ENCODE data around the gene TLX1.
A peak's percentile ranks its signal among the peaks of the same experiment; 100 is the strongest.

The TLX1 gene

DNA sequence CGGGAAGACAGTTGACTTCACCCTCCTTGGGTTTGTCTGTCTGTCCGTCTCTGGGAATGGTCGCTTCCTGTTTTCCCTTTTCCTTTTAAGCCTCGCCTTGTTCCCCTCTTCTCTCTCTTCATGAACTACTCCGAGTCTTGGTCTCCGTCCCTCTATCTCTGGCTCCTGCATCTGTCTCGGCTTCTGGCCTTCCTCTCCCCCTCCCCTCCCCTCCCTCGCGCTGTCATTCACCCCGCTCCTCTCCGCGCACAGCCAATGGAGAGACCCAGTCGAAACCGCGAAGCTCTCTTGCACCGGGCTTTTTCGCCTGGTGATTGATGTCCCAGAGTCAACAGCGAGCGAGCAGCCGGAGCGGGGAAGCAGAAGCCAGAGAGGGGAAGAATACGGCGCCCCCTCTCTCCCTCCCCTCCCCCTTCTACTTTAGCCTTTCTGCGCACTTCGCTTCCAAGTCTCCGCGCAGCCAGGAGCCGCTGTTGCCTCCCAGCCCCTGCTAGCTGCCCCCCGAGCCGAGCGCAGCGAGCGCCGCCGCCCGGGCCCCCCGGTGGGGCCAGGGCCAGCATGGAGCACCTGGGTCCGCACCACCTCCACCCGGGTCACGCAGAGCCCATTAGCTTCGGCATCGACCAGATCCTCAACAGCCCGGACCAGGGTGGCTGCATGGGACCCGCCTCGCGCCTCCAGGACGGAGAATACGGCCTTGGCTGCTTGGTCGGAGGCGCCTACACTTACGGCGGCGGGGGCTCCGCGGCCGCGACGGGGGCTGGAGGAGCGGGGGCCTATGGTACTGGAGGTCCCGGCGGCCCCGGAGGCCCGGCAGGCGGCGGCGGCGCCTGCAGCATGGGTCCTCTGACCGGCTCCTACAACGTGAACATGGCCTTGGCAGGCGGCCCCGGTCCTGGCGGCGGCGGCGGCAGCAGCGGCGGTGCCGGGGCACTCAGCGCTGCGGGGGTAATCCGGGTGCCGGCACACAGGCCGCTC is at the start of gene TLX1:
Gene TLX1 (plus strand): TSS at position 317 of the 978 bp plus-strand sequence. CDS start 242 bp downstream, at position 559.
- DNase-seq (ENCODE audit: low read depth): no peak

DNA sequence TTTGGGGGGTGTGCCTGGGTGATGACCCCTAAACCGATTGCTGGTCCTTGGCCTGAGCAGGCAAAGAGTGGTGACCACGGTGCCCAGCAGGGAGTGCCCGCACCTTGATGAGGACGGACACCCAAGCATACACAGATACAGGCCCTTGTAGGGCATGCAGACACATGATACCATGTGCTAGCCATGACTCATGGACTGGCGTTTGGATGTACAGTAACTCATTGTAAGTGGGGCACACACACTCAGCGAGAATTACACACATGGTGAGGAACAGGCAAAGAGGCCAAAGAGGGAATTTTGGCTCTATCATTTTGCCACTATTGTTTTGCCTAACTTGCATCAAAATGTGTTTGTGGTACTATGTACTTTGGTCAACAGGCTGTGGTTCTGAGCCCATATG is 45.3 kb upstream of the TLX1 start:
- no peak for DNase-seq (ENCODE audit: low read depth)

DNA sequence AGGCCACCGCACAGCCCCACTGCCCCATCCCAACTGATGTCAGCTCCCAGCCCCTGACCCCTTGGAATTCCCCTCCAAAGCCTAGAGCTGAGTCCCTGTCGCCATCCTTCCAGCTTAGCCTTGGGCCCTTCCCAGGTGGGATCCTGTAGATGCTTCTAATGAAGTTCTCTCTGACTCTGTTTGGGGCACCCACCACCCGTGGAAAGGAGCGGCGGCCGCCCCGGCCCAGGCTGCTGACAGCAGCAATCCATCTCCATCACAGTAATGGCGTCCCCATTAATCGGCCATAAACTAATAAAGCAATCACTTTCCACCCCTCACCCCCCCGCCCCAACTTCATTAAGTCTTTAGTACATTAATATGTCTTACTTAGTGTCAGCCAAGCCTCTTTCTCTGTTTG is 43.7 kb upstream of the TLX1 start:
- no peak for DNase-seq (ENCODE audit: low read depth)

DNA sequence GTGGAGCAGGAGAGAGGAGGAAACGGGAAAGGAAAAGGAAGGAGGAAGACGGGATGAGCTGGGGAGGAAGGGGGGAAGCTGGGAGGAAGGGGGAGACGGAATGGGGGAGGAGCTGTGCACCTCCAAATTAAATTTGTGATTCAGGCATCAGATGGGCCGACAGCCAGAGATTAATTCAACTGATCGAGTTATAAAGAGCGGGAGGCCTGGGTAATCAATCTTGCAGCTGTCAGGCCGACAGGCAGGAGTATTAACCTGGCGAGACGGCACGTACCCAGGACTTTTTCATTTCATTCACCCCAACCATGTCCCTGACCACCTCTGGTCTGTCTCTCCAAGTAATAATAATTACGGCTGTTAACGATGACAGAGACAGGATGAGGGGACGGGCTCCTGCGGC is 43.1 kb upstream of the TLX1 start:
- DNase-seq (ENCODE audit: low read depth): no peak

DNA sequence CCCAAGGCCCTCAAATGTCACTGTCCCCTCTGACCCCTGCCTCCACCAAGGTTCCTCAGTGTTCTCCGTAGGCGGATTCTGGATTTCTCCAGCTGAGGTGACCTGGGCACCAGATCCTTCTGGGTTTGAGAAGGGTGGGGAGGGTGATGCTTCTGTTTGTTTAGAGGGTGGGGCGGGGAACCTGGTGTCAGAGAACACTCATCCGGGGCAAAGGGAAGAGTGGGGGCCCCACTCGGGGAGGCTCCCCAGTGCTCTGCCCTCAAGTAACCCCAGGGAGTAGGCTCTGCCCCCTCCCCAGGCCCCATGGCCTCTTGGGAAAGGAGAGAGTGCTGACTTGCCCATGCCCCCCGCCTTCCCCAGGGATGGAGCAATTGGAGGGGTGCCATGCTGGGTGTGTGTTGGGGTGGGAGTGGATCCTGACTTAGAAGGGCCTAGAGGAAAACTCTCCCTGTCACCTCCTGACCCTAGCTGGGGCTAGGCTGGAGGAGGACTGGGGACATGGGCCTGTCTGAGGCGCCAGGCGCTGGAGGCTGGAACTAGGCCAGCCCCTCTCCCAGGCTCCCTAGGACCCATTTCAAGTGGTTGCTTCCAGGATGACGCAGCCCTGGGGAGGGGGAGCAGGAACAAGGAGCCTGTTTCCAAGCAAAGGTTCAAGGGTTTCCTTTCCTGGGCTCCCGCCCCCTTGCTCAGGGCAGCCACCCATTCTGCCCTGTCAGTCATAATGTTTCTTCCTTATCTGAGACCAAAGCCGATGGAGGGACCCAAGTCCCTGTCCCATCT is 41.4 kb upstream of the TLX1 start:
- no peak for DNase-seq (ENCODE audit: low read depth)

DNA sequence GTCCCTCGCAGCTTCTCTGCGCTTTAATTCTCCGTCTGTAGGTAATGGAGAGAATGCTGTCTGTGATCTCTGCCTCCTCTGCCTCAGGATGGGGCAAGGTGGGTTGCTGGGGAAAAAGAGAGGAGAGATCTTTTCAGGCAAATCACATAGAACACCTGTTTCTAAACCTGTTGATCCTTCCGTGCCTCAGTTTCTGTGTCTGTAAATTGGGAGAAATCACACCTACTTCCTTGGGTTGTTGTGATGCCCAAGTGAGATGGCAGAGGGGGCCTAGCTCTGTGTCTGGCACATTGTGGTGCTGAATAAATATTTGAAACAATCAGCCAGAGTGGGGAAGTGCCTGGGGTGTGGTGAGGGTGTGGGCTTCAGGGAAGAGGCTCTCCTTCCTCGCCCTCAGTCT is 40.5 kb upstream of the TLX1 start:
- no peak for DNase-seq (ENCODE audit: low read depth)

DNA sequence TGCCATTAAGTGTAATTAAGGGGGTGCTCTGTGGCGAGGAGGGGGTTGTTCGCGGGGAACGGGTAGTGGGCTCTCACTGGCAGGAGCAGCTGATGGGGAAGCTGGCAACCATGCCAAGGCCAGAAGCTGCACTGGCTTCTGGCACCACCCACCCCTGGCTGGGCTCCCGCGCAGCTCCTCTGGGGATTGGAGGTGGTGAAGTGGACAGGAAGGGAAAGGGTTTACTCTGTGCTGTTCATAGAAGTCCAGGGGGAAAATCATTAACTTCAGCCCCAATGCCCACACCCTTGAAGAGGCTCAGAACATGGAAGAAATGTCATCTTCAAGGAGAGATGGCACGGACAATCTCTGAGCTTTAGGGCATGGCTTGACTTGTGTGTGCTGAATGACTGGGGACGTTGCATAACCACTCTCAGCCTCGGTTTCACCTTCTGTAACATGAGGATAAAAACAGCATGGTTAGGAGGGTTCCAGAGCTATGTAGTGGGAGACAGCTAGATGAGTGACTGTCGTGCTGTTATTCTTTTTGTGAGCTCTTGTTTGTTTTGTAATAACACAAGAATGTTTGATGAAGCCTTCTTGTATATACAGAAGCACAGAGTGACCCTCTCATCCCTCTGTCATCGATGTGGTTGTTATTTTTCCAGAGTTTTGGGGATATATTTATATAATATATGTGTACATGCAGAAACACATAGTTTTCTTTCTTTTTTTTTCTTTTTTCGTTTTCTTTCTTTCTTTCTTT is 39.4 kb upstream of the TLX1 start:
- DNase-seq (ENCODE audit: low read depth): no peak

DNA sequence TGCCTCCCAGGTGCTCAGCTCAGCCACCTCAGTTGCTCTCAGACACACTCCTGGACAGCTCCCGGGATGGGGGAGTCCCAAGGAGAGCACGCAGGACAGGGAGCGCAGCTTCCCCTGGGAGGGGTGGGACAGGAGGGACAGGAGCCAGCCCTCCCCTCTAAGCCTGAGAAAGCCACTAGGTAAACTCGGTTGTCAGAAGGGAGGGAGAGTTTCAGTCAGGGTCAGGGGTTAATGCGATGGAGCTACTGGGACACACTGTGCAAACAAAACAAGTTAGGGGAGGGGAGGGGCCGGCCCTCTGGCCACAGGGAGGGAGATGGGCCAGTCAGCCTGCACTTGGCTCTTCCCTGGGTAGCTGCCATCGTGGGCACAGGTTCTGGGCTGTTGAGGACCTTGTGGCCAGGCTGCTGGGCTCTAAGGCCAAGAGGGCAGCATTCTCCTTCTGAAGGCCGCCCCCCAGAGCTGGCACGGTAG is 38.2 kb upstream of the TLX1 start:
- no peak for DNase-seq (ENCODE audit: low read depth)

DNA sequence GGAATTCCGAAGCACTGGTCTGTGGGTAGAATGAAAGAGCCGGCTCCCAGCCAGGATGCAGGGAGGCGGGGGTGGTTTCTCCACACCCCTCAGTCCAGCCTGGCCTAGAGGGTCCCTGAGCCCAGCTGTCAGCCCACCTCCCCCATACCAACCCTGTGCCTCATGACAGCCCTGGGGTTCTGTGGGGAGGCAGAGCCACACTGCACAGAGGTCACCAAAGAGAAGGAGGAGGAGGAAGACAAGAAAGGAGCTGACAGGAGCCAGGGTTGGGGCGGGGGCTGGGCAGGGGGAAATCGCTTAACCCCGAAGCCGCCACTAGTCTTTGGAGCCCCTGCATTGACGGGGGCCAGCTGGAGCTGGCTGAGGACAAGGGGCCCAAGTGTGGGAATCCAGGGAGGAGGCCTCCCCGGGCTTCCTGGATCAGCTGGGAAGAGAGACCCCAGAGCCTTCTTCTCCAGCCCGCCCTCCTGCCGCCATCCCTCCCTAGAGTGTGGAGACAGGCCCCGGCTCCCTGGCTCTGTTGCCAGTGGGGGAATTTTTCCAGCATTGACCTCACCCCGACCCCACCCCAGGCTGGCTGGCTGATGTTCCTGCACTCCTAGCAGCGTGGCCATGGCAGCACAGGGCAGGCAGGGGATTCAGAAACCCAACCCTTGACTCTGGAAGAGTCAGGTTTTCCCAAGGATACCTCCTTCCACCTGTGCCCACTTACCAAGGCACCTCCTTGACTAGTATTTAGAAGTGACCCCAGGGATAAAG is 36.8 kb upstream of the TLX1 start:
- DNase-seq (ENCODE audit: low read depth): no peak

DNA sequence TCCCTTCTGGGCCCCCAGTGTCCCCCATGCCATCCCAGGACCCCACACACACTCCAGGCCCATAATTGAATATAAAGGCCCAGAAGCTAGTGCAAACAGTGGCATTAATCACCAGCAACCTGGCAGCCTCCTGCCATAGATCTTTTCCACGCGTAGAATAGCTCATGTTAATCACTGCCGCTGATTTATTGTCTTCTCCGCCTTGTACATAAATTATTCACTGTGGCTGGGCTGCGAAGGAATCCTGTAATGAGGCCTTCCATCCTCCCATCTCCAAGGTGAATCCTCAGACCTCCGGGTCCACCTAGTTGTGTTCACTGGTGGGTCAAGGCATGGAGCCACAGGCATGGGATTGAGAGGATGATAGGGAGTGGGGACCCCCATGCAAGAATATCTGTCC is 36.1 kb upstream of the TLX1 start:
- no peak for DNase-seq (ENCODE audit: low read depth)

DNA sequence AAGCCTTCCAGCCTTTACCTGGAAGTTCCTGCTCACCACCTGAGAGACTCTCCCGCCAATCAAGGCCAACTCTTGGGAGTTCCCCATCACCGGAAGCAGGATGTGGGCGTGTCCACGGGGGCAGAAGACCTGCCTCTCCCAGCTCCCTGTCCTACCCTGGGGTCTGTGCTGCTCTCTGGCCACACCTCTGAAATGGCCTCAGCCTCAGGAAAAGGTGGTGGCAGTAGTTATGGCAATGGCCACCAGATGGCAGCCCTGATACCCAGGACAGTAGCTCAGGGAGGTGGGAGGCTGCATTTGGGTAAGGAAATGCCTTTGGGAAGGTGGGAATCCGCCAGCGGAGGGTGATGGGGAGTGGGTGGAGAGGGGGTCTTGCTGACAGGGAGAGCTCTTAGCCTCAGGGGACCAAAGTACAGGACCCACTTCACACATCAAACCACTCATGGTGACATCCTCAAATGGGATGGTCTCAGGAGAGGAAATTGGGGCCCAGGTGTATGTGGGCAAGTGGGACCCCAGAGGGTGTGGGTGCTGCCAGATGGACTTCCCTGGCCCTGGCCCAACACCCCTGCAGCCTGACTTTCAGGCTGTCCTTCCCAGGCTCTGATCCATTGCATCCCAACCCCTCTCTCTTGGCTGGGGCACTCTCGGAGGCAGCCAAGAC is 35.4 kb upstream of the TLX1 start:
- DNase-seq (ENCODE audit: low read depth): peak; percentile 50

DNA sequence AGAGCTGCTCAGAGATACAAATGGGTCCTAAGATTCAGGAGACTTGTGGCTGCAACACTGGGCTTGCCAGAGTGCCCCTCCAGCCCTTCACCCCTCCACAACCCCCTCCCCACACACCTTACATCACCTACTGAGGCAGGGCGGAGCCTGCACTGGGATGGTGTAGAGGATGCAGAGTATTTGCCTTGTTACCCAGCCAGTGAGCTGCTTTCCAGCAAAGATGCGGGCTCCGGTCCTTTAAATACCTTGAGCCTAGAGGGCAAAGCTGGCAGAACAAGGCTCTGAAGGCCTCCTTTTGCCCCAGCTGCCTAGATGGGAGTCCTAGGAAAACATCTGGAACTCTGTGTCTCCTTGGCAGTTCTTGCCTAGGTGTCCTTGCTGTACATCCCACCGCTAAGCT is 34.7 kb upstream of the TLX1 start:
- no peak for DNase-seq (ENCODE audit: low read depth)

DNA sequence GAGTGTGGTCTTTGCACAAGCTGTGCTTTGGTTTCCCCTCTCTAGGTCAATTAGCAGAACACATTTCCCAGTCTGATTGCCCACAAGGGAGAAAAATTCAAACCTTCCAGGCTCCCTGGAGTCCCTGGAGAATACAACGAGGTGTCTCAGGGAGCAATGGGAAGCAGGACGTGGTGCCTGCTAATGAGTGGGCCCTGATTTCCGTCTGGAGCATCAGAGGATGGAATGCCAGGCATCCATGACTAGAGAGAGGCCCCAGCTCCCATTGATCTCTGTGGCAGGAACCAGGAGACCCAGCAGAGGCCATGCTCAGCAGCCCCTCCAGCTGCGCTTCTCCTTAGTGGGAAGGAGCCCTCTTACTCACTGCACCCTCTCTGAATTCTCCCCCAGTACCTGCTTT is 33.2 kb upstream of the TLX1 start:
- DNase-seq (ENCODE audit: low read depth): no peak

DNA sequence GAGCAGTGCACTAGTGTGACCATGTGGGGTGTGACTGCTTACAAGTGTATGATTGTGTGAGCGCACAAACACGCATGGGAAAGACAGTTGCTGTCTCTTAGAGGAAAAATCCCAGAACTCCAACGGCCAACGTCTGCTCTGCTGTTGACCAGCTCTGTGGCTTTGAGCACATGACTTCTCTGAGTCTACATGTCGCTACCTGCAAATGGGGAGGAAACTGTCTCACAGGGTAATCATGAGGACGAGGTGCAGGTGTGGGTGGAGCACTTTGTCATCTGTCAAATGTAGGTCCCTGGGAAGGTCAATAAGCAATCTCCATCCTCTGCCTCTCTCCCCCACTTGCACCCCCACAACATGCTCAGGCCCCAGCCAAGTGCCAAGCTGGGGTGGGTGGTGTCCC is 31.2 kb upstream of the TLX1 start:
- DNase-seq (ENCODE audit: low read depth): no peak

DNA sequence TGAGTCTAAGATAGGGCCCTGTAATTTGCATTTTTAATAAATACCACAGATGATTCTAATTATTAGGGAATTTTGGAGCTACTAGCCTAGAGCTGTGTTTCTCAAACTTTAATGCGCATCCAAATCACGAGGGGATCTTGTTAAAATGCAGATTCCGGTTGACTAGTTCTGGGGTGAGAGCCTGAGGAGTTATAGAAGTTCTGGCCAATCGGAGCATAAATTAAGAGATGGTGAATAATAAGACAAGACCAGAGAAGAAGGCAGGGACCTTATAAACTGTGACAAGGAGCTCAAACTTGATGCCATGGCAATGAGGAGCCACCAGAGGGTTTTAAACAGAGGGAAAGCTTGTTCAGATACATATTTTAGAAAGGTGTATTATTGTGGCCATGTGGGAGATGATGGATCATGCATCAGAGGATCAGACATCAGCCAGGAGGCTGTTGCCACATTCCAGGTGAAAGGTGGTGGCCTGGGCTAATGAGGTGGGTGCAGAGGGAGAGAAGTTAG is 29.7 kb upstream of the TLX1 start:
- DNase-seq (ENCODE audit: low read depth): no peak

DNA sequence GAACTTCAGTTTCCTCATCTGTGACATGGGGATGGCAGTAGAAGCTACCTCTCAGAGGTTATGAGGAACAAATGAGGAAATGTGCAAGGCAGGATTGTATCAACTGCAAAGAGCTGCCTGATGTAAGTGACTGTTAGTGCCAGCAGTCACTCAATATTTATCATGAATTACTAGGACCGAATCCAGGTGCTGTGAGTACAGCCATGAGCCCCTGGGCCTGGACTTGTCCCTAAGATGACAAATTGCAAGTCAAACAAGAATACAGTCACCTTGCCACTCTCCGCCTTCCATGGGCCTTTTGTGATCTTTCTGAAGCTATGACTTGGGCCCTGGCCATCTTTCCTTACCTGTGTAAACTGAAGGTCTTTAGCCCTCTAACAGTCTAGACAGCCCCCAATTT is 27.7 kb upstream of the TLX1 start:
- DNase-seq (ENCODE audit: low read depth): no peak

DNA sequence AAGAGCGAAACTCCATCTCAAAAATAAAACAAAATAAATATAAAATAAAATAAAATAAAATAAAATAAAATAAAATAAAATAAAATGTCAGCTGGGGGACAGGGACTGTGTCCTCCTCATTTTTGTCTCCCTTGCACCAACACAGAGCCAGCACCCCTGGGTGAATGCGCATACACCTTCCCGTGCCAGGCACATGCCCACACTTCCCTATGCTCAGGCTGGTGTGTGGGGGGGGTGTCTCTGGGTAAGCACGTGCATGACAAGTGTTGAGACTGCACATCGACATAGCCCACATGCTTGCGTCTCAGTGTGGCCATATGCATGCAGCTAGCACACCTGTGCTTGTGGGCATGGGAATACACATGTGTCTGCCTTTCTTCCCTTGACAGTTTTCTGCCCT is 24.7 kb upstream of the TLX1 start:
- DNase-seq (ENCODE audit: low read depth): no peak

DNA sequence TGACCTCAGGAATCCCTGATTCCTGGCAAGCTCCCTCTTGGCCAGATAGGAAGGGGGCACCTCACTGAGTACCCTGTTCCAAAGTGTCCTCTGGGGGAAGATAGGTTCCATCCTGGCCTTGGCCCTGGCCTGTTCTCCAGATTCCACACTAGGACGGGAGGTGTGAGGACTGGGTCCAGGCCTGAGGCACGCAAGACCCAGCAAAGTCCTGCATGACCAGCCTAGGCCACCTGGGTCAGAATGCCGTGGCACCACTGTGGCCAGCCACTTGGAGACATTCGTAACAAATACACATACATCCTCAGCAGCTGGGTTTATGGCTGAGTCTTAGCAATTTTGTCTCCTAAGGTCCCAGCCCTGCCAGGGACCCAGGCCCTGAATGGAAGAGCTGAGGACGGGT is 23.3 kb upstream of the TLX1 start:
- no peak for DNase-seq (ENCODE audit: low read depth)

DNA sequence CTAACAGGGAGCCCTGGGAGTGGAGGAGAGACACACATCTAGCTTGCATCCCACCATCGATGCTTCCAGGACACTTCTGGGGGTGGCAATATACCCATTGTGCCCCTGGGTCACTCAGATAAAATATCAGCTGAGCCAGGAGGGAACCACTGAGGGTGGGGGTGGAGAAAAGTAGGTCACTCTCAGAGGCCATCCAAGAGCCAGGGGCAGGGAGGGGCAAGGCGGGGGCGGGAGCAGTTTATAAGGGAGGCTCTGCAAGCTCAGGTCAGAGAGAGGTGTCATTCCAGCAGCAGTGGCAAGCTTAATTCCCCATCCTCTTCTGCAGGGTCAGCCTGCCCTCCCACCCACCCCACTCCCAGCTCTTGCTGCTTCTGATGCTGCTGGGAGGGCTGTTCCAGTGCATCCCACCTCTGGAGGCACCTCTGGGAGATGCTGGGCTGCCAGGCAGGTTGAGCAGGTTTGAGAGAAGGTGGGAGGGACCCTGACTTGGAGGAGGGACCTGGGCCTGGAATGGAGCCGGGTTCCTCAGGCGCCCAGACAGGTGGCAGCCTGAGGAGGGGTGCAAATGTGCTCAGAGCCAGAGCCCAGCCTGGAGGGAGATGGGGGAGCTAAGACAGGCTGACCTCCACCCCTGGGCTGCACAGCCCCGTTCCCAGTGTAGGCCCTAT is 20.1 kb upstream of the TLX1 start:
- DNase-seq (ENCODE audit: low read depth): no peak

DNA sequence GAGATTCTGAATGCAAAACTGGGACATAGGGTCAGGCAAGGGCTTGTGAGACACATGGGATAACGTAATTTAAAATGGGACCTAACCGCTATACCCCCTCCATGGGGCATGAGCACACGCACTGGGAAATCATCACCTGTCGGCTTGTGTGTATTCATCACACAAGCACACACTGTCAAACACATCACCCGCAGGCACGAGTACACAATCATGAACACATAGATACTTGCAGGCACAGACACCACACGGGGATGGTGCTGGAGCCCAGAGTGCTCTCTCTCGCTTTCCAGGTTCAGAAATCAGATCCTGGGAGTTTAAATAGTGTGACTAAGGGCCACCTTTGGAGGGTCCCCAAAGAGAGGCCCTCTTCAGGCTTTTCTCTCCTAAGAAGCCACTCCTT is 19.6 kb upstream of the TLX1 start:
- DNase-seq (ENCODE audit: low read depth): no peak

All from stimulated activated CD8-positive, alpha-beta memory T cell treated with anti-CD3 and anti-CD28 coated beads, Interleukin-12 subunit alpha, Interleukin-12 subunit beta, amount 100 ng/mL, for 1 hour (primary cell).